ENCODE data around the gene PICK1.

DNA sequence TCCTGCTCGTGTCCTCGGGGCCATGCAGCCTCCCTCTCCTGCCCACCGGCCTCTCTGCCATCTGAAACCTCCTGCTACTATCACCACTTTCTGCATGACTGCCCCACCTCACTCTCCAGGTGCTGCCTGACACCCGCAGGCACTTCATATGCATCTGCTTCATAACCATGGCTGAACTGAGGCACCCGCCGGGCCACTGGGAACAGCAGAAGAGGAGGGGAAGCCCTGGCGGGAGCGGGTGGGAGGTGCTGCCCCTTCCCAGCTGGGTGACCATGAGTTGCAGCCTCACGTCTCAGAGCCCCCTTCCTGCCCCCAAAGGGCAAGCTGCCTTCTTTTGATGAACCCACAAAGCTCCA is 21.7 kb upstream of the PICK1 start:
- TF ChIP-seq, protein P1, sequence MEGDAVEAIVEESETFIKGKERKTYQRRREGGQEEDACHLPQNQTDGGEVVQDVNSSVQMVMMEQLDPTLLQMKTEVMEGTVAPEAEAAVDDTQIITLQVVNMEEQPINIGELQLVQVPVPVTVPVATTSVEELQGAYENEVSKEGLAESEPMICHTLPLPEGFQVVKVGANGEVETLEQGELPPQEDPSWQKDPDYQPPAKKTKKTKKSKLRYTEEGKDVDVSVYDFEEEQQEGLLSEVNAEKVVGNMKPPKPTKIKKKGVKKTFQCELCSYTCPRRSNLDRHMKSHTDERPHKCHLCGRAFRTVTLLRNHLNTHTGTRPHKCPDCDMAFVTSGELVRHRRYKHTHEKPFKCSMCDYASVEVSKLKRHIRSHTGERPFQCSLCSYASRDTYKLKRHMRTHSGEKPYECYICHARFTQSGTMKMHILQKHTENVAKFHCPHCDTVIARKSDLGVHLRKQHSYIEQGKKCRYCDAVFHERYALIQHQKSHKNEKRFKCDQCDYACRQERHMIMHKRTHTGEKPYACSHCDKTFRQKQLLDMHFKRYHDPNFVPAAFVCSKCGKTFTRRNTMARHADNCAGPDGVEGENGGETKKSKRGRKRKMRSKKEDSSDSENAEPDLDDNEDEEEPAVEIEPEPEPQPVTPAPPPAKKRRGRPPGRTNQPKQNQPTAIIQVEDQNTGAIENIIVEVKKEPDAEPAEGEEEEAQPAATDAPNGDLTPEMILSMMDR (IDR thresholded peaks at IDR 0.05) = no peak
- TF ChIP-seq EP300 (IDR thresholded peaks at IDR 0.05) (no peak), POLR2A (IDR thresholded peaks at IDR 0.05) (no peak)

Data from ovary (tissue), 3 donors.